MM.1S (cell line): ENCODE results near the gene RASSF10.

ENCODE experiments used
- CTCF ChIP-seq: fragments of 300-600 bp; sonication (generic); IDR thresholded peaks from 2 replicates; pipeline ENCODE4 v1.5.1; 2016; ENCODE audit warnings: antibody characterized with exemption, low read length, mixed read lengths
- EZH2 ChIP-seq: fragments of 300-600 bp; sonication (generic); optimal IDR thresholded peaks from 2 replicates; pipeline ENCODE3; 2017; ENCODE audit warnings: low read depth, mild to moderate bottlenecking, antibody characterized with exemption, low read length, mixed read lengths
- EZH2phosphoT487 ChIP-seq: fragments of 300-600 bp; sonication (generic); IDR thresholded peaks from 2 replicates; pipeline ENCODE4 v1.6.1; 2018; ENCODE audit warnings: antibody characterized with exemption, low read length

- TF ChIP-seq CTCF: no peak
- TF ChIP-seq EZH2: no peak
- no peak for TF ChIP-seq EZH2phosphoT487
Observed at GRCh38 chr11:13055200-13055599, 46.1 kb downstream of the RASSF10 start.
